HUDEP-2 (cell line): ENCODE measurements around the gene KRT73.

ENCODE experiments used
- DNase-seq, 76 experiments: peaks; one replicate each; lab custom pipeline; 2025; ENCODE audit not compliant: unreplicated experiment in 76 of 76; lab: John Stamatoyannopoulos, UW

KRT73 gene

GRCh38 chr12:52575948-52576347 lies 42.4 kb downstream of the KRT73 start:
- DNase-seq, result no peak

DNA sequence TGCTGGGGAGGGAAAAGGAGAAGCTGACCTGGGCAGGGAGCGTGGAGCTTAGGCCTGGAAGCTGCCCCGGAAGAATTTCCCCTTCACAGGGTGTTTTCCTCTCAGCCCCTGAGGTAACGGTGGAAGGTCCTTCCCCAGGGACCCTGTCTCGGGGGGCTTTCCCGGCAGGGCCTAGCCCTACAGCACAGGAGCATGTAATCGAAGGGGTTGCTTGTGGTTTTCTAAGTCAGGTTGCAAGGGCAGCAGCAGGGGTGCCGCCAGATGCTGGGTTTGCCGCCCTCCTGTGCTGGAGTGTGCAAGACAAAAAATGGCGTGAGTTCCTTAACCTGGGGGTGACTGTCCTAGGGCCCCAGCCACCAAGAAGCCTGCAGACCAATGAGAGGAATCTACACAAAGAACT lies 43.1 kb downstream of the KRT73 start:
- no peak for DNase-seq

DNA sequence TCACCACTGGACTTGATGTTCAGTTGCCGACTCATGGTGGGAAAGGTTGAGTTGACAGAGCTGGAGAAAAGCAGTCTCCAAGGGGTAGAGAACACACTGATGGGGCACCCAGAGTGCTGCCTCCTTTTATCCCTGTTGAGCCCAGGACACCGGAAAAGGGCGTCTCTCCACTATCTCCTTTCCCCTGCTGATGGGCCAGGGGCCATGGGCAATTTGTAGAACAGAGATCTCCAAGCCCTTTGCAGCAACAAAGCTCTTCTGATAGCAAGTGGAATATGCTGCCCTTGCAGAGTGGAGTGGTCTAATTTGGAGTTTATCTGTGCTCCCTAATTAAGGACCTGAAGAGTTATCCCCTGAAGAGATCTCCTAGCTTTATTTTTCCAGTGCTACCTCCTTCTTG lies 44.6 kb downstream of the KRT73 start, which contains the start of gene KRT74:
Gene KRT74, minus strand, starts transcription at position 101 of the 400 bp plus-strand sequence. Its CDS starts 66 bp downstream, at position 35.
- DNase-seq, result no peak

DNA sequence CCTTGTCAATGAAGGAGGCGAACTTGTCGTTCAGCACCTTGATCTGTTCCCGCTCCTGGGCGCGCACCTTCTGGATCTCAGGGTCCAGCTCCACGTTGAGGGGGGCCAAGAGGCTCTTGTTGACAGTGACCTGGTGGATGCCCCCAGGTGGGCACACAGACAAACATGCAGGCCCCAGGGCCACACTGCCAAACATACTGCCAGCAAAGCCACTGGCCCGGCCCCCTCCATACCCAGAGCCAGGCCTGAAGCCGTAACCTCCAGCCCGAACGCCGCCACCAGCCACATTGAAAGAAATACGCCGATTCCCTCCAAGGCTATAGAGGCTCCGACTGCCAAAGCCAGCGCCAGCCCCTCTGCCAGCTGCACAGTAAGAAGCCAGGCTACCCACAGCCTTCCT lies 45.1 kb downstream of the KRT73 start:
- DNase-seq, result no peak

- no peak for DNase-seq
Measured at GRCh38 chr12:52570511-52570910, 47.8 kb downstream of the KRT73 start.

- no peak for DNase-seq
Measured at GRCh38 chr12:52568111-52568510, 50.2 kb downstream of the KRT73 start.

GRCh38 chr12:52566847-52567291 lies 51.5 kb downstream of the KRT73 start:
- DNase-seq, result peak in 3 of 76 experiments; percentile 23 to 36 (median 30)

GRCh38 chr12:52564582-52564981 lies 53.8 kb downstream of the KRT73 start:
- no peak for DNase-seq

- peak in 1 of 76 experiments; percentile 6 for DNase-seq
Measured at GRCh38 chr12:52561880-52562449, 56.4 kb downstream of the KRT73 start.

DNA sequence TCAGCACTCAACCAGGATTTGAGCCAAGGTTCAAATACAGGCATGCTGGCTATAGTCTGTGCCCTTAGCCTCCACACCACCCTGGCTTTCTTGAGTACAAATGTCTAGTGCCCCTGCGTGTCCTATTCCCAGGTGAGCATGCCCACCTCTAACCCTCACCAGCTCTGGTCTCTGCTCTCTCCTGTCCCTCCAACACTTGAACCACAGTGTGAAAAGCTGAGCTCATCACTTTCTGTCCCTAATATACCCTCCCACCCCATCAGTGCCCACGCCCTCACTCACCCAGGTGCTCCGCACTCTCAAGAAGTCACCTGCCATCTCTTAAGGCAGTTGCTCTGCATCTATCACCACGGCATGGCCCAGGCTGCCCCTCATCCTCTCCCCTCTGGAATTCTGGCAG lies 58.4 kb downstream of the KRT73 start:
- no peak for DNase-seq

DNA sequence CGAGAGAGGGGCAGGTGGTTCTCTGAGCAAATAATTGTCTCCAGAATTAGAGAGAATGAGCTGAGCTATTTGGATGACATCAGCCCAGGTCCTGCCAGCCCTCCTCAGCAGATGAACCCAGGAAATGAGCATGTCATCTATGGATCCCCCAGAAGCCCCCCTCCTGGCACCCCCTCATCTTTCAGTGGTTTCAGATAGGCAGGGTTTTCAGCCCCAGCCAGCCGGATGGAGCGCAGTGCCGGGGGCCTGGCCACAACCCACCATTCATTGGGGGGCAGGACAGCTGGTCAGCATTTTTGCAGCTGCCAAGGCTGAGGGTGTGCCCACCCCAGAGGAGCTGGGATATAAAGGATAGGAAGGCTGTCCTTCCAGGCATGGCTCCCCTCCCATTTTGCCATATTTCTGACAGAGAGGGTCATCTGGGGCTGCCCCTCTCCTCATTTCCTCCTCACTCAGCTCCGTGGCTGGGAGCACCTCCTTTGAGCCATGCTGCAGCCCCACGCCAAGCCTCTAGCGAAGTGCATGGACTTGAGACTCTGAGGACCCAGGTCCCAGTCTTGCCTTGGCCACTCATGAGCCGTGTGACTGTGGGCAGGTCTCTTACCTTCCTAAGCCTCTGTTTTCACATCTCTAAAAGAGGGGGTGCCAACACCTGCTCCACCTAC lies 59.4 kb downstream of the KRT73 start:
- DNase-seq, result no peak
